Epithelial cell of esophagus (primary cell): ENCODE data around the gene SERTAD1.

Source experiments
- DNase-seq: peaks from one replicate; pipeline ENCODE4 v3.0.0; 2010; ENCODE audit warnings: low read depth
- H3K4me3 ChIP-seq: 2 replicates; pipeline ENCODE4 v1.5.1; 2011; ENCODE audit warnings: mild to moderate bottlenecking, low read length, control low read depth
- CTCF ChIP-seq: IDR thresholded peaks from 2 replicates; pipeline ENCODE4 v1.5.1; 2011; ENCODE audit warnings: low read depth, mild to moderate bottlenecking, low read length, control low read depth, inconsistent platforms; ENCODE audit not compliant: insufficient read depth; ENCODE audit errors: missing control alignments

SERTAD1 gene

GRCh38 chr19:40425450-40426287 lies at the start of gene SERTAD1:
Gene SERTAD1, minus strand, starts transcription at chr19:40425992. Its CDS starts 2,446 bp downstream, at chr19:40423546.
- peak; percentile 100 for DNase-seq
- peak; percentile 42 for TF ChIP-seq CTCF
- H3K4me3 ChIP-seq, result peak within 1 kb of the TSS; percentile 90

DNA sequence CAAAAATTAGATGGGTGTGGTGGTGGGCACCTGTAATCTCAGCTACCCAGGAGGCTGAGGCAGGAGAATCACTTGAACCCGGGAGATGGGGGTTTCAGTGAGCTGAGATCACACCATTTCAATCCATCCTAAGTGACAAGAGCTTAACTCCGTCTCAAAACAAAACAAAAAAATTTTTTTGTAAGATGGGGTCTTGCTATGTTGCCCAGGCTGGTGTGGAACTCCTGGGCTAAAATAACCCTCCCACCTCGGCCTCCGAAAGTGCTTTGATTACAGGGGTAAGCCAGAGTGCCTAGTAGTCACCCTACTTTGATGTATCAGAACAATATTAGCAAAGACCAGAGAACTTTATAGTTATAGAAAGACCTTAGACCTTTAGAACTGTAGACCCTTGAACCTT lies 48.9 kb upstream of the SERTAD1 start:
- no peak overlapping the region for H3K4me3 ChIP-seq
- no peak for TF ChIP-seq CTCF
- DNase-seq, result no peak

DNA sequence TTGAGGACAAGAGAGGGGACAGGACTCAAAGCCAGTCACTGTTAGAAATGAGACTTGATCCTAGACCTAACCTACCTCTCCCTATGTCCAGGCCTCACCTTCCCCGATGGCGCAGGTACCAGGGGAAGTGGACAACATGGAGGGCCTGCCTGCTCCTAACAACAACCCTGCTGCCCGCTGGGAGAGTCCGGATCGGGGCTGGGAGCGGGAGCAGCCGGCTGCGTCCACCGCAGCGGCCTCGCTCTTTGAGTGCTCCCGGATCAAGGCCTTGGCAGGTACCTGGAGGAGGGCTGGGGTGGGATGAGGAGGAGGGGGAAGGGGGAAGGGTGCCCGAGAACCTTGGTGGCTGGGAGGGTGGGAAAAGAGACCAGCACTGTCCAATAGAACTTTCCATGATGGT lies 46.7 kb upstream of the SERTAD1 start:
- TF ChIP-seq CTCF, result no peak
- DNase-seq, result no peak
- no peak overlapping the region for H3K4me3 ChIP-seq

DNA sequence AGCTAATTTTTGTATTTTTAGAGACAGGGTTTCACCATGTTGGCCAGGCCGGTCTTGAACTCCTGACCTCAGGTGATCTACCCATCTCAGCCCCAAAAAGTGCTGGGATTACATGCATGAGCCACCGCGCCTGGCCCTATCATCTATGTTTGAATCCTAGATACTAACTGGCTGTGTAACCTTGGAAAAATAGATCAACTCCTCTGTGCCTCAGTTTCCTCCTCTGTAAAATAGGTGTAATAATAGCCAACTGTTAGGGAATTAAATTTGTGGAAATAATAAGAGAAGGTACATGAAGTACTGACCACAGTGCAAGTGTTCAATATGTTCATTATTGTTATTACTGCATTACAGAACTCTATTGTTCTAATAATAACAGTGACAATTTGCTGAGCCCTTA lies 45.3 kb upstream of the SERTAD1 start:
- TF ChIP-seq CTCF, result no peak
- no peak for DNase-seq
- no peak overlapping the region for H3K4me3 ChIP-seq

- DNase-seq, result no peak
- H3K4me3 ChIP-seq, result no peak overlapping the region
- TF ChIP-seq CTCF, result no peak
Measured at GRCh38 chr19:40469011-40469410, 43.2 kb upstream of the SERTAD1 start.

DNA sequence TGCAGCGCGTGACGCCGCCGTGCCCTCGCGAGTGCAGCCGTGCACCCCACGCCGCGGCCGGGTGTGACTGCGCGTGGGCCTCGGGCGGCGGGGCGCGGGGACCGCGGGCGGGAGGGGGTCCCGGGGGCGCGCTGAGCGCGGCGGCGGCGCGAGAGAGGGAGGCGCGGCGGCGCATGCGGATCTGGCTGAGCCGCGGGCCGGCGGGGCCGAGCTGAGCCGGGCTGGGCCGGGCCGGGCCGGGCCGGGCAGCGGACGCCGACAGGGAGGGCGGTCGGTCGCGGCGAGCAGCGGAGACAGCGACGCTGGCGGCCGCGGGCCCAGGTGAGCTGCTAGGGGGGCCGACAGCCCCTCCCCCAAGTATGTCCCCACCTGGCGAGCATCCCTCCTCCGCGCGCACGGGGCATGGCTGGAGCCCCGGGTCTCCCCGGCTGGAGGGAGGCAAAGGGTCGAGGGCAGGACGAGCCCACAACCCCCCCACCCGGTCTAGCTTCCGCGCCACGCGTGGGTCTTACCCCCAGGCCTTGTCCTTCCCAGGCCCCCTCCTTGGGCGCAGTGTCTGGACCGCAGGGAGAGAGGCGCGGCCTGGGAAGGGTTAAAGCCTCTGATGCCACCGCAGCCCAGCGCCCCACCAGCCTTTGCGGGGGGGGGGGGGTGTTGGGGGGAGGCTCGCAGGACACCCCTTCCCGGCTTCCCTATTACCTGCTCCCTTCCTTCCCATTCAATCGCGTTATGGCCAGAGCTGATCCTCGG lies 41.4 kb upstream of the SERTAD1 start, which contains the start of gene SPTBN4:
SPTBN4 (plus strand) TSS at position 17 of the 750 bp plus-strand sequence. CDS start 5,621 bp downstream, outside the sequence.
- no peak for DNase-seq
- TF ChIP-seq CTCF, result no peak
- H3K4me3 ChIP-seq, result peak within 1 kb of the TSS; percentile 47
